HFF-Myc (cell line): ENCODE results near the gene MS4A6A.
A peak's percentile ranks its signal among the peaks of the same experiment; 100 is the strongest.
"Not testable (repeated sequence)": the region's sequence is repeated elsewhere in the genome, so short reads cannot be mapped to it uniquely, and the experiment has no call there.

Source experiments
- DNase-seq: peaks from one replicate; pipeline ENCODE4 v3.0.0-alpha.2; 2011; ENCODE audit warnings: low read depth; ENCODE audit errors: extremely low read depth
- H3K4me3 ChIP-seq: replicated peaks from 2 replicates; pipeline ENCODE4 v1.5.1; 2011; ENCODE audit warnings: low read depth, mild to moderate bottlenecking, control low read depth, low read length
- TF ChIP-seq, protein P1 (sequence below): IDR thresholded peaks from 2 replicates; pipeline ENCODE4 v1.5.1; 2012; ENCODE audit warnings: mild to moderate bottlenecking, low read depth, low read length, control low read depth; ENCODE audit errors: missing control alignments

MS4A6A gene

GRCh38 chr11:60197442-60197841 lies 14.6 kb upstream of the MS4A6A start:
- no peak for DNase-seq
- H3K4me3 ChIP-seq = no peak overlapping the region
- TF ChIP-seq, protein P1, sequence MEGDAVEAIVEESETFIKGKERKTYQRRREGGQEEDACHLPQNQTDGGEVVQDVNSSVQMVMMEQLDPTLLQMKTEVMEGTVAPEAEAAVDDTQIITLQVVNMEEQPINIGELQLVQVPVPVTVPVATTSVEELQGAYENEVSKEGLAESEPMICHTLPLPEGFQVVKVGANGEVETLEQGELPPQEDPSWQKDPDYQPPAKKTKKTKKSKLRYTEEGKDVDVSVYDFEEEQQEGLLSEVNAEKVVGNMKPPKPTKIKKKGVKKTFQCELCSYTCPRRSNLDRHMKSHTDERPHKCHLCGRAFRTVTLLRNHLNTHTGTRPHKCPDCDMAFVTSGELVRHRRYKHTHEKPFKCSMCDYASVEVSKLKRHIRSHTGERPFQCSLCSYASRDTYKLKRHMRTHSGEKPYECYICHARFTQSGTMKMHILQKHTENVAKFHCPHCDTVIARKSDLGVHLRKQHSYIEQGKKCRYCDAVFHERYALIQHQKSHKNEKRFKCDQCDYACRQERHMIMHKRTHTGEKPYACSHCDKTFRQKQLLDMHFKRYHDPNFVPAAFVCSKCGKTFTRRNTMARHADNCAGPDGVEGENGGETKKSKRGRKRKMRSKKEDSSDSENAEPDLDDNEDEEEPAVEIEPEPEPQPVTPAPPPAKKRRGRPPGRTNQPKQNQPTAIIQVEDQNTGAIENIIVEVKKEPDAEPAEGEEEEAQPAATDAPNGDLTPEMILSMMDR = no peak

DNA sequence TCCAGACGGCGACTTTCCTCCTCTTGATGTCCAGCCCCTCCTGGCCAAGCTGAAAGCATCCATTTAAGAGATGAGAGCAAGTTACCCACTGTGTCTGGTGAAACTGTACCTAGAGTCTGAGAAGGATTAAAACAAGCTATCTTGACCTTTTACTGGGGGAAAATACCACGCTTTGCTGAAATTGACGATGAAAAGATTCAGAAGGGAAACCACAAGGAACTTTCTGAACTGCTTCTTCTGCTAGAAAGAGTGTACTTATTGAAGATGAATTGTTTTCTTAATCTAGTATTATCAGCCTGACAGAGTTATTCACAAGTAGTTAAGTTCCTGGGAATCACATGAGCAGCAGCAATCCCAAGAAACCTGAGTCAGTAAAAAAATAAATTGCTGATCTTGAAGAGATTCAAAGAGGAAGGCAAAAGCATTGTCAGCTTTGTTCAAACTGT lies 13.1 kb upstream of the MS4A6A start:
- DNase-seq = no peak
- TF ChIP-seq, protein P1 = no peak
- no peak overlapping the region for H3K4me3 ChIP-seq

- DNase-seq = no peak
- H3K4me3 ChIP-seq = no peak overlapping the region
- TF ChIP-seq, protein P1 = no peak
Observed at GRCh38 chr11:60194511-60194910, 11.6 kb upstream of the MS4A6A start.

DNA sequence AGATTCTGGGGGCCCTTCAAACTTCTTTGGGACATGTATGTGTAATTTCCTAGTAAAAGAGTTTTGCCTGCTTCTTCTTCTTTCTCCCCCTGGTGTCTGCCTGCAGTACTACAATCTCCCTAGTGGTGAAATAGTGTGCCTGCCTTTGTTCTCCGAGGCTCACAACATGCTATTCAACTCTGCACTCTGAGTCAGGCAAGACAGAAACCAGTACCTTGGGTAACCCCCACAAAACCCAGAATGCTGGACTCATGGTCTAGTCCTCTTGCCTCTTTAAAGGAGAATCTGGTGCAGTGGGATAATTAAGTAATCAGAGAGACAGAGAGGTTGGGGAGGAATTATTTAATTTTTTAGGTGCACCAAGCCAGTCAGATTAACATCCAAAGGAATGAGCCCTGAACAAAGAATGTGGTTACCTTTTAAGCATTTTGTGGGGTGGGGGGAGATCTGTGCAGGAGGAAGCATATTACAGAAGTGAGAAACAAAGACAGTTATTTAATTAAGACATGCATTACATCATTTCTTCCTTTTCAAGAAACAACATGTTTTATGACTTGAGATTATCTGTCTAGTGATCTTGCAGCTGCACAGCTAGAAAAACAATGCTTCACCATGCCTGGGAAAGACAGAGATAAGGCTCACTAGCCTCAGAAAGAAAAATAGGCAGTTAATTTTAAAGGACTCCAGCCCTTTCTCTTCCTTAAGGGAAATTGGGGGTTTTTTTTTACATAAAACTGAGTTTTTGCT lies 11.0 kb upstream of the MS4A6A start:
- TF ChIP-seq, protein P1 = peak; percentile 67
- no peak overlapping the region for H3K4me3 ChIP-seq
- no peak for DNase-seq

- not testable (repeated sequence) for H3K4me3 ChIP-seq, DNase-seq
Observed at GRCh38 chr11:60192564-60192963, 9.7 kb upstream of the MS4A6A start.

- not testable (repeated sequence) for DNase-seq, H3K4me3 ChIP-seq
Observed at GRCh38 chr11:60188481-60188880, 5.6 kb upstream of the MS4A6A start.

- H3K4me3 ChIP-seq, DNase-seq: not testable (repeated sequence)
Observed at GRCh38 chr11:60186128-60186527, 3.2 kb upstream of the MS4A6A start.

GRCh38 chr11:60185512-60185827 lies 2.6 kb upstream of the MS4A6A start:
- not testable (repeated sequence) for H3K4me3 ChIP-seq, DNase-seq

- H3K4me3 ChIP-seq = no peak overlapping the region
- TF ChIP-seq, protein P1 = no peak
- no peak for DNase-seq
Observed at GRCh38 chr11:60184824-60185511, 2.1 kb upstream of the MS4A6A start.
